Suprapubic skin (tissue), 4 donors: ENCODE data around the gene MAGIX.

Source experiments
- POLR2A ChIP-seq, 2 donors: fragments of 450-650 bp; IDR thresholded peaks; one replicate each; pipeline ENCODE4 v1.6.1; 2017; ENCODE audit warnings: antibody characterized with exemption in 2 of 2, mild to moderate bottlenecking in 2 of 2, moderate library complexity in 2 of 2
- POLR2AphosphoS5 ChIP-seq, 3 donors: sonication (generic); formaldehyde crosslinking; IDR thresholded peaks; one replicate each; pipeline ENCODE4 v1.6.1; 2017; ENCODE audit warnings: antibody characterized with exemption in 3 of 3
- TF ChIP-seq, protein P1 (sequence below), 2 donors: fragments of 200-600 bp in 1 of 2; fragments of 450-650 bp in 1 of 2; sonication (generic) in 1 of 2; IDR thresholded peaks; one replicate each; pipeline ENCODE4 v1.5.1; 2016 to 2019; ENCODE audit warnings: antibody characterized with exemption in 2 of 2, mild to moderate bottlenecking in 1 of 2, moderate library complexity in 1 of 2

- TF ChIP-seq POLR2A (IDR thresholded peaks at IDR 0.05) = no peak
- TF ChIP-seq, protein P1, sequence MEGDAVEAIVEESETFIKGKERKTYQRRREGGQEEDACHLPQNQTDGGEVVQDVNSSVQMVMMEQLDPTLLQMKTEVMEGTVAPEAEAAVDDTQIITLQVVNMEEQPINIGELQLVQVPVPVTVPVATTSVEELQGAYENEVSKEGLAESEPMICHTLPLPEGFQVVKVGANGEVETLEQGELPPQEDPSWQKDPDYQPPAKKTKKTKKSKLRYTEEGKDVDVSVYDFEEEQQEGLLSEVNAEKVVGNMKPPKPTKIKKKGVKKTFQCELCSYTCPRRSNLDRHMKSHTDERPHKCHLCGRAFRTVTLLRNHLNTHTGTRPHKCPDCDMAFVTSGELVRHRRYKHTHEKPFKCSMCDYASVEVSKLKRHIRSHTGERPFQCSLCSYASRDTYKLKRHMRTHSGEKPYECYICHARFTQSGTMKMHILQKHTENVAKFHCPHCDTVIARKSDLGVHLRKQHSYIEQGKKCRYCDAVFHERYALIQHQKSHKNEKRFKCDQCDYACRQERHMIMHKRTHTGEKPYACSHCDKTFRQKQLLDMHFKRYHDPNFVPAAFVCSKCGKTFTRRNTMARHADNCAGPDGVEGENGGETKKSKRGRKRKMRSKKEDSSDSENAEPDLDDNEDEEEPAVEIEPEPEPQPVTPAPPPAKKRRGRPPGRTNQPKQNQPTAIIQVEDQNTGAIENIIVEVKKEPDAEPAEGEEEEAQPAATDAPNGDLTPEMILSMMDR (IDR thresholded peaks at IDR 0.05) = no peak
- TF ChIP-seq POLR2AphosphoS5 (IDR thresholded peaks at IDR 0.05) = no peak
Observed at GRCh38 chrX:49179358-49179757, 16.8 kb downstream of the MAGIX start.
